NOMO-1 treated with dmso at 0.1 percent for 144 hours (cell line): ENCODE data around the gene CCT7.
A peak's percentile ranks its signal among the peaks of the same experiment; 100 is the strongest.
"Not testable (repeated sequence)": the region's sequence is repeated elsewhere in the genome, so short reads cannot be mapped to it uniquely, and the experiment has no call there.

Source experiments
- DNase-seq: peaks from one replicate; lab custom pipeline; 2025; ENCODE audit not compliant: unreplicated experiment; lab: John Stamatoyannopoulos, UW

The CCT7 gene

GRCh38 chr2:73233932-73234832 is at the start of gene CCT7:
Gene CCT7, plus strand, starts transcription at chr2:73234308. Its CDS starts 71 bp downstream, at chr2:73234379.
- DNase-seq, result peak; percentile 79

- DNase-seq, result no peak
Observed at GRCh38 chr2:73185965-73186364, 48.1 kb upstream of the CCT7 start.

DNA sequence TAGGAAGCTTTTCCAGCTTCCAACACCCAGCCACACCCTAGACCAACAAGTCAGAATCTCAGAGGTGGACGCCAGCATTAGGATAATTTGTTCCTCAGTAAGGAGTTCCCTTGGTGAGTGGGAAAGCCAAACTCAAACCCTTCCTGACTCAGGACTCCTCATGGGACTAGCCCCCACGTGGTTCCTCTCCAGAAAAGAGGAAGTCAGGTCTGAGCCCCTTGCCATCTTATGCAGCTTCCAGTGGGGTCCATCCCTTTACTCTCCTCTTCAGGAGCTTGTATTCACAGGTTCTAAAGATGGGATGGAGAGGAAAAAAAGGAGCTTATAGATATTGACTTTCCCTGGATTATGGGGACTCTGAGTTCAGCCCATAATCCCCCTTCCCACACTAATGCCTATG is 46.6 kb upstream of the CCT7 start:
- DNase-seq, result no peak

DNA sequence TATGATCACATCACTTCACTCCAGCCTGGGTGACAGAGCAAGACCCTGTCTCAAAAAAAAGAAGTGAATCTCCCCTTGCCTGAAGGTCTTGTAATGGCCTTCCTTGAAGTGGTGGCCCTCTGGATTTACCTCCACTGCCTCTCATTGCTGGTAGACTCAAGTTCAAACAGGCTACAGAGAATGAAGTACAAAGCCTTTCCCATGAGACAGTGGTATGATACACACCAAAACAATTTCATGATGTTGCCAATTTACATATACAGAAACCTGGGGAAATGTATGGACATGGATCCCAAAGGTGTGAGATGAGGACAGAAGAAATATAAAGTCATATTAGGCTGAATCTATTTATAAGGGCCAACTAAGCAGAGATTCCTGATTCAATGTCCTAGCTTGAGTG is 36.5 kb upstream of the CCT7 start:
- DNase-seq, result no peak

DNA sequence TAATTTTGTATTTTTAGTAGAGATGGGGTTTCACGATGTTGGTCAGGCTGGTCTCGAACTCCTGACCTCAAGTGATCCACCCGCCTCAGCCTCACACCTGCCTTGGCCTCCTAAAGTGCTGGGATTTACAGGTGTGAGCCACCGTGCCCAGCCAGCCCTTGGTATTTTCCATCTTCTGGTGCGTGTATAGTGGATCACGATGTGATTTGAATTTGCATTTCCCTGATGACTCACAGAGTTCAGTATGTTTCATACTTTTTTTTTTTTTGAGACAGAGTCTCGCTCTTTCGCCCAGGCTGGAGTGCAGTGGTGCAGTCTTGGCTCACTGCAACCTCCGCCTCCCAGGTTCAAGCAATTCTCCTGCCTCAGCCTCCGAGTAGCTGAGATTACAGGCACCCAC is 33.8 kb upstream of the CCT7 start:
- DNase-seq, result not testable (repeated sequence)

GRCh38 chr2:73202156-73203054 is 31.7 kb upstream of the CCT7 start, which contains the start of gene NOTO:
Gene NOTO, plus strand, starts transcription at chr2:73202574. Its CDS starts 93 bp downstream, at chr2:73202667.
- no peak for DNase-seq

DNA sequence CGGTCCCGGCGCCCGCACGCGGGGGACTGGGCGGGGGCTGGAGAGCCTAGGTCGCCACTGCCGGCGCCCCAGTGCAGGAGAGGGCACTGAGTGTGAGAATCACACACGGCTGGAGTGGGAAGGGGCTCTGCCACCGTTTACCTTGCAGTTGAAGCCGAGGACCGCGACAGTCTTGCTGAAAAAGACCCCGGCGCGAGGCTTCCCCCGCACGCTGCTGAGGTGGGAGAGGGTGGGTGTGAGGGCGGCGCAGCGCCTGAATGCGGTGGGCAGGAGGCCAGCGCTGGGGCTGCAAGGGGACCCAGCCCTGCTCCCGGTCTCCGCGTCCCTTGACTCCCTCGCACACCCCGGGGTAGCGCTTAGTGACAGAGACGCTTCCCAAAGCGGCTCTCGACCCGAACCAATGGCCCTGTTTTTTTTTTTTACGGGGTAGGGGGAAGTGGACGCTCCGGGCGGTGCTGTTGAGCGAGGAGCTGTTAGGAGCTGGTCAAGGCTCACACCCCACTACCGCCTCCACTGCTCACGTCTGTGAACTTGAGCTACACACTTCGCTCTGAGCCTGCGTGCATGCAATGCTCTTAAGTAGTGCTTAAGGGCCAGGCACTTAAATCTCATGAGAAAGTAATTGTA is 30.9 kb upstream of the CCT7 start:
- DNase-seq, result no peak

GRCh38 chr2:73205611-73206010 is 28.5 kb upstream of the CCT7 start:
- no peak for DNase-seq

- no peak for DNase-seq
Observed at GRCh38 chr2:73208258-73208657, 25.9 kb upstream of the CCT7 start.

DNA sequence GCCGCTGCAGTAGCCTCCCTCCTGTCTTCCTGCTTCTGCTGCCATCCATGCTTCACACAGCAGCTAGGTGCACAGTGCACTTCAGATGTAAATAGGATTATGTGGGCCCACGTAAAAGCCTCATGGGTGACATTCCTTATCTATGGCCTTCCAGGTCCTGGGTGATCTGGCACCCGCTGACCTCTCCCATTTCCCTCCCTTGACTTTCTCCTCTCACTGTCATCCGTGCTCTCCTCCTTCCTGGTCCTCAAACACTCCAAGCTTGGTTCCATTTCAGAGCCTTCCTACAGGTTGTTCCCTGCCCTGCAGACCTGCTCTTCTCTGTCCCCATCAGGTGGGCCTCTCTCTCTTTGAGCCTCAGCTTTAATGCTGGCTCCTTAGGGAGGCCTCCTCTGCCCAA is 24.1 kb upstream of the CCT7 start:
- DNase-seq, result no peak

DNA sequence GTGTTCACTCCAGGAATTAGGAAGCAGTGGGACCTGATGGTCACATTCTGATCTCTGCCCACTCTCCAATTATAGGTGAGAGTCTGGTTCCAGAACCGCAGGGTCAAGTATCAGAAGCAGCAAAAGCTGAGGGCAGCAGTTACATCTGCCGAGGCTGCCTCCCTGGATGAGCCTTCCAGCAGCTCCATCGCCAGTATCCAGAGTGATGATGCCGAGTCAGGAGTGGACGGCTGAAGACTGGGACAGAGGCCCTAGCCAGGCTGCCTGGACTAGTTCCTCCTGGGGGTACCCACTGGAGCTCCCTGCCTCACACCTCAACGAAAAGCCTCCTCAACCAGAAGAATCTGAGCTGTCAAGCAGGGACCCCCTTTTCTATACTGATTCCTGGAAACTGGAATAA is 23.4 kb upstream of the CCT7 start:
- DNase-seq, result no peak

- DNase-seq, result no peak
Observed at GRCh38 chr2:73212098-73212447, 22.0 kb upstream of the CCT7 start.

- DNase-seq, result peak; percentile 57
Observed at GRCh38 chr2:73212448-73213176, 21.5 kb upstream of the CCT7 start.

- peak; percentile 75 for DNase-seq
Observed at GRCh38 chr2:73214120-73215035, 19.7 kb upstream of the CCT7 start, which contains the start of gene SMYD5. Gene SMYD5, plus strand, starts transcription at chr2:73214245. Its CDS starts 22 bp downstream, at chr2:73214267.

DNA sequence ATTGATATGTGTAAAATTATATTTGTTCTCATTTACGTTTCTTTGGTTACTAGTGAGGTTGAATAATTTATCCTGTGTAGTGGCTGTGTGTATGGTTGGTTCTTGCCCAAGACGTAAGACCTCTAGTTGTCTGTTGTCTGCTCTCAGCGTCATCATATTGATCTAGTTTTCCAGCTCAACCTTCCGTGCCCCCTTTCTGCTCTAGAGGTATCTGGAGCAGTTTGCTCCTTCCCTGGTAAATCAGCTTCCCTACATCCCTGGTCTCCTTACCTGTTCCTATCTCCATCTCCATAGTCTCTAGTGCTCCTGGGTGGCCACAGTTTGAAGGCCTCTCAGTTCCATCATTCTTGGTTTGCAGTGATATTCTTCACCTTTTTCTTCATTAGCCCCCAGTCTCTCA is 18.9 kb upstream of the CCT7 start:
- no peak for DNase-seq

GRCh38 chr2:73217160-73217559 is 16.9 kb upstream of the CCT7 start:
- DNase-seq, result no peak

DNA sequence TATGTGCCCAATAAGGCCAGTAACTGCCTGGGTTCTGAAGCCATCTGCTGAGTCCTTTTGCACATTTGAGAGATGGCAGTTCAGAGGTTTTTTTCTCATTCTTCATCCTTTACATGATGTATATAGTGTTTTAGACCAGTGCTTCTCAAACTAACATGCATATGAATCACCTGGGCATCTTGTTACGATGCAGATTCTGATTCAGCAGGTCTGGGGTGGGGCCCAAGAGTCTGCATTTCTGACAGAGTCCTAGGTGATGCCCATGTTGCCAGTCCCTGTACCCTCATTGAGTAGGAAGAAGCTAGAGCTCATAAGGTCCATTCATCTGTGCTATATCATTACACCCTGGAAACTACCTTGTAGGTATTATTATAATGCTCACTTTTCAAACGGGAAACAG is 16.3 kb upstream of the CCT7 start:
- DNase-seq, result no peak

GRCh38 chr2:73218298-73218697 is 15.8 kb upstream of the CCT7 start:
- DNase-seq, result no peak

- no peak for DNase-seq
Observed at GRCh38 chr2:73223821-73224220, 10.3 kb upstream of the CCT7 start.
